Thyroid gland (tissue), 4 donors: ENCODE data around the gene KCNQ1OT1.

Experiments
- CTCF ChIP-seq, 6 experiments: fragments of 200-600 bp in 3 of 6; fragments of 450-650 bp in 3 of 6; sonication (generic) in 3 of 6; IDR thresholded peaks; one replicate each; pipeline ENCODE4 v1.5.1; 2016 to 2019; ENCODE audit warnings: antibody characterized with exemption in 6 of 6, mild to moderate bottlenecking in 2 of 6, inconsistent platforms in 1 of 6, moderate library complexity in 1 of 6
- POLR2A ChIP-seq, 2 donors: fragments of 450-650 bp; IDR thresholded peaks; one replicate each; pipeline ENCODE4 v1.6.1; 2017; ENCODE audit warnings: antibody characterized with exemption in 2 of 2, mild to moderate bottlenecking in 2 of 2, moderate library complexity in 1 of 2

GRCh38 chr11:2693271-2694261 is 6.2 kb downstream of the KCNQ1OT1 start:
- TF ChIP-seq POLR2A (IDR thresholded peaks at IDR 0.05) (no peak), CTCF (IDR thresholded peaks at IDR 0.05) (no peak)
